ENCODE measurements around the gene HMGN3. TPM values are rescaled to one million over a fixed set of nuclear protein-coding genes. Genes with fewer than 3 reads are reported as not detected.

The HMGN3 gene
- total and polyA plus RNA-seq, 2 donors (not counting 1 experiment from before 2014, with no cell fraction given), result 30.2 to 56.0 TPM

- H2AFZ ChIP-seq (ENCODE audit: low read length), result no peak overlapping the region
- H3K79me2 ChIP-seq (ENCODE audit: control insufficient read depth, insufficient read depth, low read length), result no peaks in the 10 kb centered on the region
- no peak overlapping the region for H3K9ac ChIP-seq (ENCODE audit: insufficient read depth, low read length)
- DNase-seq (ENCODE audit: low read depth in 2 of 2), result no peak
- no peak overlapping the region for H3K27ac ChIP-seq (ENCODE audit: insufficient read depth, low read length)
- no peak for TF ChIP-seq EZH2 (IDR thresholded peaks at IDR 0.05; ENCODE audit: low read length, missing control alignments)
- no peak for TF ChIP-seq CTCF (conservative IDR thresholded peaks at IDR 0.05 in 1 of 2, IDR thresholded peaks at IDR 0.05 in 1 of 2; ENCODE audit: low read depth in 1 of 2, low read length in 2 of 2)
- H3K27me3 ChIP-seq (ENCODE audit: control insufficient read depth, insufficient read depth, low read length), result no peaks in the 10 kb centered on the region
- no peaks in the 10 kb centered on the region for H3K4me1 ChIP-seq (ENCODE audit: control insufficient read depth, extremely low read depth, insufficient read depth, low read length)
- H4K20me1 ChIP-seq (ENCODE audit: control insufficient read depth, extremely low read depth, insufficient read depth, low read length), result no peaks in the 10 kb centered on the region
- no peaks in the 10 kb centered on the region for H3K9me3 ChIP-seq (ENCODE audit: control insufficient read depth, insufficient read depth, low read depth, low read length)
- H3K36me3 ChIP-seq (ENCODE audit: control insufficient read depth, insufficient read depth, low read length), result no peaks in the 10 kb centered on the region
- H3K4me3 ChIP-seq (replicated peaks in 1 of 4; ENCODE audit: control extremely low read depth in 1 of 4, insufficient read depth in 1 of 4, low read depth in 3 of 4, low read length in 4 of 4), result no peak overlapping the region
- no peak overlapping the region for H3K4me2 ChIP-seq (ENCODE audit: extremely low read depth, insufficient read depth, low read length)
Measured at GRCh38 chr6:79212859-79213258, 21.6 kb downstream of the HMGN3 start.

- Histone ChIP-seq H3K36me3 (ENCODE audit: control insufficient read depth, insufficient read depth, low read length) (no peaks in the 10 kb centered on the region), H3K27ac (ENCODE audit: insufficient read depth, low read length) (no peak overlapping the region), H3K9ac (ENCODE audit: insufficient read depth, low read length) (no peak overlapping the region), H3K27me3 (ENCODE audit: control insufficient read depth, insufficient read depth, low read length) (no peaks in the 10 kb centered on the region), H3K4me3 (replicated peaks in 1 of 4; ENCODE audit: control extremely low read depth in 1 of 4, insufficient read depth in 1 of 4, low read depth in 3 of 4, low read length in 4 of 4) (no peak overlapping the region), H2AFZ (ENCODE audit: low read length) (no peak overlapping the region), H3K79me2 (ENCODE audit: control insufficient read depth, insufficient read depth, low read length) (no peaks in the 10 kb centered on the region), H4K20me1 (ENCODE audit: control insufficient read depth, extremely low read depth, insufficient read depth, low read length) (no peaks in the 10 kb centered on the region), H3K4me2 (ENCODE audit: extremely low read depth, insufficient read depth, low read length) (no peak overlapping the region), H3K4me1 (ENCODE audit: control insufficient read depth, extremely low read depth, insufficient read depth, low read length) (no peaks in the 10 kb centered on the region), H3K9me3 (ENCODE audit: control insufficient read depth, insufficient read depth, low read depth, low read length) (no peaks in the 10 kb centered on the region)
- no peak for DNase-seq (ENCODE audit: low read depth in 2 of 2)
- no peak for TF ChIP-seq CTCF (conservative IDR thresholded peaks at IDR 0.05 in 1 of 2, IDR thresholded peaks at IDR 0.05 in 1 of 2; ENCODE audit: low read depth in 1 of 2, low read length in 2 of 2)
- TF ChIP-seq EZH2 (IDR thresholded peaks at IDR 0.05; ENCODE audit: low read length, missing control alignments), result no peak
Measured at GRCh38 chr6:79208816-79209215, 25.7 kb downstream of the HMGN3 start.

- no peaks in the 10 kb centered on the region for H3K4me1 ChIP-seq (ENCODE audit: control insufficient read depth, extremely low read depth, insufficient read depth, low read length)
- H3K4me2 ChIP-seq (ENCODE audit: extremely low read depth, insufficient read depth, low read length), result no peak overlapping the region
- no peak overlapping the region for H3K4me3 ChIP-seq (replicated peaks in 1 of 4; ENCODE audit: control extremely low read depth in 1 of 4, insufficient read depth in 1 of 4, low read depth in 3 of 4, low read length in 4 of 4)
- H3K9ac ChIP-seq (ENCODE audit: insufficient read depth, low read length), result no peak overlapping the region
- no peaks in the 10 kb centered on the region for H3K27me3 ChIP-seq (ENCODE audit: control insufficient read depth, insufficient read depth, low read length)
- H3K79me2 ChIP-seq (ENCODE audit: control insufficient read depth, insufficient read depth, low read length), result no peaks in the 10 kb centered on the region
- H3K9me3 ChIP-seq (ENCODE audit: control insufficient read depth, insufficient read depth, low read depth, low read length), result no peaks in the 10 kb centered on the region
- H2AFZ ChIP-seq (ENCODE audit: low read length), result no peak overlapping the region
- TF ChIP-seq EZH2 (IDR thresholded peaks at IDR 0.05; ENCODE audit: low read length, missing control alignments) (no peak), CTCF (conservative IDR thresholded peaks at IDR 0.05 in 1 of 2, IDR thresholded peaks at IDR 0.05 in 1 of 2; ENCODE audit: low read depth in 1 of 2, low read length in 2 of 2) (no peak)
- no peaks in the 10 kb centered on the region for H3K36me3 ChIP-seq (ENCODE audit: control insufficient read depth, insufficient read depth, low read length)
- no peaks in the 10 kb centered on the region for H4K20me1 ChIP-seq (ENCODE audit: control insufficient read depth, extremely low read depth, insufficient read depth, low read length)
- DNase-seq (ENCODE audit: low read depth in 2 of 2), result no peak
- no peak overlapping the region for H3K27ac ChIP-seq (ENCODE audit: insufficient read depth, low read length)
Measured at GRCh38 chr6:79203753-79204253, 30.7 kb downstream of the HMGN3 start.
